ENCODE measurements around the gene UQCRC2.
A peak's percentile ranks its signal among the peaks of the same experiment; 100 is the strongest.
"Not testable (repeated sequence)": the region's sequence is repeated elsewhere in the genome, so short reads cannot be mapped to it uniquely, and the experiment has no call there.

The UQCRC2 gene

GRCh38 chr16:21952793-21953540 is at the start of gene UQCRC2:
TSS of gene UQCRC2 (plus strand) at chr16:21953361. CDS start at chr16:21953424, 63 bp downstream.
- peak; percentile 95 to 96 (median 95) for DNase-seq

GRCh38 chr16:21932650-21933049 is 20.5 kb upstream of the UQCRC2 start:
- not testable (repeated sequence) for DNase-seq

DNA sequence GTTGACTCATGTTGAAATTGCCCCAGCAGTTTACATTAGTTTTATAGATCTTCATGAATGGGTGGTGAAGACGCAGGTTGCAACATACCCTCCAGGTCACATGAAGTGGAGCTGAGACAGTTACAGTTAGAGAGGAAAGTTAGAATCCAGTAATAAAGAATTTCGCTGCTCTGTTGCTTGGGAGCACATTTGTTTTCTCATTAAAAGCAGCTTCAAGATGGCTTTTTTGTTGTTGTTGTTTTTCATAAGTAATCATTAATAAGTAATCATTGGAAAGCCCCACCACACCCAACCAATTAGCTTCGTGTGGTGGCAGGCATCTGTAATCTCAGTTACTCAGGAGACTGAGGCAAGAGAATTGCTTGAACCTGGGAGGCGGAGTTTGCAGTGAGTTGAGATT is 19.8 kb upstream of the UQCRC2 start:
- DNase-seq: not testable (repeated sequence)

DNA sequence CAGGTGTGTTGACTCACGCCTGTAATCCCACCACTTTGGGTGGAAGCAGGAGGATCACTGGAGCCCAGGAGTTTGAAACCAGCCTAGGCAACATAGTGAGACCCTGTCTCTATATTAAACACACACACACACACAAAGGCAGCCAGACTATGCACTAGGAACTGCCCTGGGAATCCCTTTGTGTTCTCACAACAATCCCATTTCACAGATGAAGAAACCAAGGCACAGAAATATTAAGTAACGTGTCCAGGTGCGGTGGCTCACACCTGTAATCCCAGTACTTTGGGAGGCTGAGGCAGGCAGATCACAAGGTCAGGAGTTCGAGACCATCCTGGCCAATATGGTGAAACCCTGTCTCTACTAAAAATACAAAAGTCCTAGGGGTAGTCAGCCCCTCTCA is 19.4 kb upstream of the UQCRC2 start:
- not testable (repeated sequence) for DNase-seq

DNA sequence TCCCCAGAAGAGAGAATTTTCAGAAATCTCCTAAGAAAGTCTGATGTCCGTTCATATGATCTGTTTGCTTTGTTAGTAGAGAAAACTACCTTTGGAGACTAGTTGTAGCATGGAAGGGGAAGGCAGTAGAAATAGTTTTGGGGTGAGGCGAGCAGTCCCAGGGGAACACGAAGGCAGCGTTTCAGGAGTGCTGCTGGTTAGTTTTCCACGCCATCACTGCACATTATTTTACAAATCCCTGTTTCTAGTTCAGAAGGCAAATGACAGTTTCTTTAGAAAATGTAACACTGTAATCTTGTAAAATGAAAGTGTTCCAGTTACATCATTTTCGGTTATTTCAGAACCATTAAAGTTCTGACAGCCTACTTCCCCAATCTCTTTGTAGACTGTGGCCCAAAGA is 16.9 kb upstream of the UQCRC2 start:
- peak in 2 of 3 donors; percentile 33 to 34 for DNase-seq

DNA sequence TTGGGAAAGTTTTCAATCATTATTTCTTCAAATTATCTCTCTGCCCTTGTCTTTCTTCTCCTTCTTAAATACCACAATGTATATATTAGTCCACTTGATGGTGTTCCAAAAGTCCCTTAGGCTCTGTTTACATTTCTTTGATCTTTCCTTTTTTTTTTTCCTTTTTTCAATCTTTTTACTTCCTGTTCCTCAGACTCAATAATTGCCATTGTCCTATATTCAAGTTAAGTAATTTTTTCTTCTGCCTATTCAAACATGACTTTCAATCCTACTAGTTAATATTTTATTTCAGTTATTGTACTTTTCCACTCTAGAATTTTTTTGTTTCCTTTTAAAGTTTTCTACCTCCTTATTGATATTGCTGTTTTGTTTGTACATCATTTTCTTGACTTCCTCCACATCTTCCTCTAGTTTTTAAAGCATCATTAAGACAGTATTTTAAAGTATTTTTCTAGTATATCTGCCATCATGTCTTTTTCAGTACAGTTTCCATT is 15.8 kb upstream of the UQCRC2 start:
- no peak for DNase-seq

DNA sequence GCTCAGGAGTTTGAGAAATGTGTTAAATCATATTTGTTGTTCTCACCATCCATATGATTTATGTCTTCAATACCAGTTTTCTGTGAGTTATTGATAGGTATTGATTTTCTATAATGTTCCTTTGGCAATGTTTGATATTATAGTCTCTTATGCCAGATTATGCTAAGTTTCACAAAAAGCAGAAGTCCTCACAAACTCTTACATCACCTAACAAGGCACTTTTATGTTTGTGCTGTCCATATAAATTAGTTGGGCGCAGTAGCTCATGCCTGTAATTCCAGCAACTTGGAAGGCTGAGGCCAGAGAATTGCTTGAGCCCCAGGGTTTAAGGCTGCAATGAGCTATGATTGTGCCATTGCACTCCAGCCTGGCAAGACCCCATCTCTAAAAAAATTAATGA is 12.6 kb upstream of the UQCRC2 start:
- peak in 1 of 3 donors; percentile 26 for DNase-seq

GRCh38 chr16:21943571-21943970 is 9.6 kb upstream of the UQCRC2 start:
- DNase-seq: no peak

GRCh38 chr16:21946889-21947635 is 6.1 kb upstream of the UQCRC2 start:
- DNase-seq: no peak

- no peak for DNase-seq
Measured at GRCh38 chr16:21949713-21950260, 3.4 kb upstream of the UQCRC2 start.

GRCh38 chr16:21950782-21951521 is 2.2 kb upstream of the UQCRC2 start:
- peak; percentile 53 to 68 (median 66) for DNase-seq

DNA sequence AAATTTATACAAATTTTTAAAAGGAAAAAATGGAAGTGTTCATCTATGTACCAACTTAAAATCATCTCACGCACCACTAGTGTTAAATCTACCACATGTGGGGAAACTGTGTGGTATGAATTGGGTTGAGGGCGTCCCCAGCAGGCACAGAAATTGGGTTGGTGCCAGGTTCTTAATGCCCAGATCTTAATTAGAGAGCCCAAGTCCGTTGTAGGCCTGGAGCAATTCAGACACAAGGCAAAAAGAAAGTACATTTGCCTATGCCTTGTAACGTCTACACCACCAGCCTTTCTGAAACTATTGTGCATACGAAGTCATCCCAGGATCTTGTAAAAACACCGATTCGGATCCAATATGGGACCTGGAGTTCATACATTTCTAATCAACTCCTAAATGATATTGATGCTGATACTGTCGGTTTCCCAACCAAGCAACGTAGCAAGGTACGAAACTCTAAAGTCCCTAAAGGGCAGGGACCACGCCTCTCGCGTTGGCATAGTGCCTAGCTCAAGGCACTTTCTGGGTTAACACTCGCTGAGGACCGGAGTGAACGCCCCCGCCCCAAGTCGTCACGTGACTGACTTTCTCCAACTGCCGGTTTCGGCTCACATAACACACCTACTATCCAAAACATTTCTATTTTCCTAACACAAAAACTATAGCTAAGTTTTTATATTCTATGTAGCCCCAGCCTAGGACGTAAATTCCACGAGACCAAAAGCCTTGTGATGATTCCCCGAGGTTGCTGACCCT is 945 bp upstream of the UQCRC2 start:
- DNase-seq: peak; percentile 76 to 83 (median 82)

GRCh38 chr16:21953541-21953902 is 361 bp downstream of the UQCRC2 start:
- DNase-seq: no peak

DNA sequence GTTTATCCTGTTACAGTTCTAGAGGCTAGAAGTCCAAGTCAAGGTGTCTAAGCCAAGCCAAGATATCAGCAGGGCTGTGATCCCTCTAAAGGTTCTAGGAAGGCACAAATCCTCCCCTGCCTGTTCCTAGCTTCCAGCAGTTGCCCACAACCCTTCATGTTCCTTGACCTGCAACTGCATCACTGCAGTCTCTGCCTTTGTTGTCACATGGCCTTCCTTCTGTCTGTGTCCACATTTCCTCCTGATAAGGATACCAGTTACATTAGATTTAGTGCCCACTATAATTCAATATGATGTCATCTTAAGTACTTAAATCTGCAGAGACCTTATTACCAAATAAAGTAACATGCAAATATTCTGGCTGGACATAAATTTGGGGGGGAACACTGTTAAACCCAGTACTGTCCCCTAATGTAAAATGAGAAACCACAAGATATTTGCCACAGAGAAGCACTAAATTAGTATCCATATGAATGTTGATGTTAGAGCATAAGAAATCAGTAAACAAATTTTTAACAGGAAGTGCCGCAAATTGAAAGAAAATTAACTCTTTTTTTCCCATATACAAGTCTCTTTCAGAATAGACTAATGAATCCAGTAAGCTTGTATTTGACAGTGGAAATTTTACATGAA is 4.7 kb downstream of the UQCRC2 start:
- DNase-seq: no peak

GRCh38 chr16:21959050-21959449 is 5.9 kb downstream of the UQCRC2 start:
- no peak for DNase-seq

DNA sequence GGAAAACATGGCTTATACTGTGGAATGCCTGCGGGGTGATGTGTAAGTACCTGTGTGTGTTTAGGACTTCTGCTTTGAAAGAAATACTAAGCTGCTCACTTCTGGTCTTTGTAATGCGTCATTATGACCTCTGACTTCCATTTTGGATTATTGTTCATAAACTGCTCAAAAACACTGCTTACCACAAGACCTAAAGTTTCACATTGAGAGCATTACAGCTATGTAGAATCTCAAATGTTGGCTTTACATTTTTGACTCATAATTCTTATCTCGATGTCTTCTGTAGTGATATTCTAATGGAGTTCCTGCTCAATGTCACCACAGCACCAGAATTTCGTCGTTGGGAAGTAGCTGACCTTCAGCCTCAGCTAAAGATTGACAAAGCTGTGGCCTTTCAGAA is 9.3 kb downstream of the UQCRC2 start:
- no peak for DNase-seq

- no peak for DNase-seq
Measured at GRCh38 chr16:21963887-21964286, 10.7 kb downstream of the UQCRC2 start.

GRCh38 chr16:21964353-21964752 is 11.2 kb downstream of the UQCRC2 start:
- DNase-seq: no peak

- DNase-seq: no peak
Measured at GRCh38 chr16:21971856-21972255, 18.7 kb downstream of the UQCRC2 start.

DNA sequence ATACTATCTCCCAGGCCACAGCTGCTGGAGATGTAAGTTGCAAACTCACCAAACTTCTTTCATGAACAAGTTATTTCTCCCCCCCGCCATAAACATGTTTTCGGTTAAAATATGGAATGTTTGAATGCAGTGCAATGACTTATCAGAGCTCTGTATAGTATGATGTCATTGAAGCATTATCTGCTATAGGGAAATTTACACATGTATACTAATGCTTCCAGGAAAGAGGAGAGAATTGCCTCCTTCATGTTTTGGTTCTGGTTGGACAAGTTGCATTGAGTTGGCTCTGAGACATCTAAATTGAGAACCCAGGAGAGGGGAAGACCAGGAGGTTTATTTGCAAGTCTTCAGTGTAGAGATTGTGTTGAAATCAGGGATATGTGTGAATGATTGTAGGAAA is 20.8 kb downstream of the UQCRC2 start:
- DNase-seq: no peak

DNA sequence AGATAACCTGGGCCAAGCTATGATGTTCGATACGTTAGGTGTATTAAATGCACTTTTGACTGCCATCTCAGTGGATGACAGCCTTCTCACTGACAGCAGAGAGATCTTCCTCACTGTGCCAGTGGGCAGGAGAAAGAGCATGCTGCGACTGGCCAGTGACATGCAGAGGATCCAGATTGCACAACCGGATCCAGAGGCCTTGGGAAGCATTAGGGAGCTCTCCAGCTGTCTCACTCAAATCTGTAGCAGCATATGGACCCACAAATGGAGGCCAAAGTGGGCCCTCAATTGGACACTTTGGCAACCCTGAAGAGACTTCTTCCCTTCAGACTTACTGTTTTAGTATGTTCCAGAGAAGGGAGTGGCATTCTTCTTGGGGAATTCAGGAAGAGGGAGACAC is 26.9 kb downstream of the UQCRC2 start:
- DNase-seq: no peak

DNA sequence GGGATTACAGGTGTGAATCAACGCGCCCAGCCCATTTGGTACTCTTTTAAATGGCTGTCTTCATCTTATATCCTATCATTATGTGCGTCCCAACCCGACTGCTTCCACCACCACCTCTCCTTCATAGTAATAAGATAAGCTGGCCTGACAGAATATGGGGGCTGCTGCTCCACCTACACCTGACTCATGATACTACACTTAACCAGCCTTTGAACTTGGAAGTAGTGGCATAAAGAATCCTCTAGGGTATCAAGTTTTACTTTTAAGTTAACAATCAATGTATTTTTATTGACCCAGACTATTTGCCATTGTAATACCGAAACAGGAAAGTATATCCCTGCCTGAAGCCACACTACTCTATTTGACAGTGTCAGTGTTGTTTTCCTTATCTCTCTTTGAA is 28.9 kb downstream of the UQCRC2 start:
- DNase-seq: no peak

Measured in suppressor macrophage treated with lipopolysaccharide for 1 hour (primary cell).